Measurements from ENCODE around the gene PDE11A. TPM values are rescaled to one million over a fixed set of nuclear protein-coding genes. Genes with fewer than 3 reads are reported as not detected.

PDE11A gene
- not detected for total RNA-seq

- no peaks in the 10 kb centered on the region for H3K4me1 Mint-ChIP-seq (ENCODE audit: low read depth)
- ChIA-PET POLR2A (no interaction called here), CTCF (interaction anchor here (1.3 kb wide), 1 partner anchor 252 kb away, joined by 3 read pairs; no protein-coding TSS in a partner anchor)
- H3K27ac Mint-ChIP-seq, result no peak within 1 kb of the TSS
- TF ChIP-seq CTCF (IDR thresholded peaks at IDR 0.05), result no peak
- peak; percentile 73 for DNase-seq
- intact Hi-C loops (cut with micrococcal nuclease), result no loop called here
- no peaks in the 10 kb centered on the region for H3K36me3 Mint-ChIP-seq (ENCODE audit: low read depth)
- peaks cover 51% of the 10 kb centered on the region for H3K27me3 Mint-ChIP-seq
- no peaks in the 10 kb centered on the region for H3K9me3 Mint-ChIP-seq
- H3K4me3 Mint-ChIP-seq, result peak within 1 kb of the TSS; percentile 38
- ATAC-seq, result peak; percentile 99
These were observed at the start of gene PDE11A for GRCh38 chr2:178072383-178073301. TSS of gene PDE11A (minus strand) at chr2:178072777. CDS start at chr2:178072437, 340 bp downstream.

GRCh38 chr2:178119179-178119922, 46.8 kb upstream of the PDE11A start:
- POLR2A ChIA-PET, result no interaction called here
- no peak for ATAC-seq
- Mint-ChIP-seq H3K27me3 (no peaks in the 10 kb centered on the region), H3K27ac (no peak overlapping the region), H3K9me3 (no peaks in the 10 kb centered on the region), H3K36me3 (ENCODE audit: low read depth) (peaks cover 19% of the 10 kb centered on the region), H3K4me3 (no peak overlapping the region), H3K4me1 (ENCODE audit: low read depth) (peaks cover 12% of the 10 kb centered on the region)
- intact Hi-C loops (cut with micrococcal nuclease), result no loop called here
- no peak for DNase-seq
- CTCF ChIA-PET, result interaction anchor here (0.7 to 1.5 kb wide), 6 partner anchors 9 to 14 kb away, joined by 3 to 4 read pairs (median 4); no protein-coding TSS in a partner anchor
- no peak for TF ChIP-seq CTCF (IDR thresholded peaks at IDR 0.05)

GRCh38 chr2:178117725-178118124, 45.1 kb upstream of the PDE11A start:
- Mint-ChIP-seq H3K27me3 (no peaks in the 10 kb centered on the region), H3K36me3 (ENCODE audit: low read depth) (peaks cover 16% of the 10 kb centered on the region), H3K9me3 (no peaks in the 10 kb centered on the region), H3K27ac (no peak overlapping the region), H3K4me1 (ENCODE audit: low read depth) (peaks cover 22% of the 10 kb centered on the region), H3K4me3 (no peak overlapping the region)
- TF ChIP-seq CTCF (IDR thresholded peaks at IDR 0.05), result no peak
- CTCF ChIA-PET, result interaction anchor here (0.9 to 1.7 kb wide), 5 partner anchors 8 to 301 kb away, joined by 3 read pairs; no protein-coding TSS in a partner anchor
- no peak for DNase-seq
- intact Hi-C loops (cut with micrococcal nuclease), result no loop called here
- POLR2A ChIA-PET, result interaction anchor here (0.6 kb wide), 1 partner anchor 12 kb away, joined by 4 read pairs; no protein-coding TSS in a partner anchor
- ATAC-seq, result no peak

GRCh38 chr2:178115271-178115670, 42.7 kb upstream of the PDE11A start:
- H3K27ac Mint-ChIP-seq, result no peak overlapping the region
- ATAC-seq, result no peak
- H3K4me3 Mint-ChIP-seq, result no peak overlapping the region
- POLR2A ChIA-PET, result interaction anchor here (1.3 kb wide), 1 partner anchor 299 kb away, joined by 3 read pairs; no protein-coding TSS in a partner anchor
- H3K27me3 Mint-ChIP-seq, result no peaks in the 10 kb centered on the region
- DNase-seq, result no peak
- CTCF ChIA-PET, result no interaction called here
- H3K9me3 Mint-ChIP-seq, result no peaks in the 10 kb centered on the region
- H3K4me1 Mint-ChIP-seq (ENCODE audit: low read depth), result peaks cover 29% of the 10 kb centered on the region
- intact Hi-C loops (cut with micrococcal nuclease), result loop anchor here (2.0 kb wide), 1 partner anchor 80 kb away; the partner anchor contains the start of gene OSBPL6
- H3K36me3 Mint-ChIP-seq (ENCODE audit: low read depth), result peaks cover 8% of the 10 kb centered on the region
- TF ChIP-seq CTCF (IDR thresholded peaks at IDR 0.05), result no peak
